Body of pancreas (tissue), 4 donors: ENCODE measurements around the gene TUBGCP6.

Source experiments
- CTCF ChIP-seq, 7 experiments: fragments of 450-650 bp in 4 of 7; fragments of 200-600 bp in 3 of 7; sonication (generic) in 3 of 7; IDR thresholded peaks; one replicate each; pipeline ENCODE4 v1.5.1; 2016 to 2019; ENCODE audit warnings: antibody characterized with exemption in 7 of 7
- POLR2A ChIP-seq, 3 donors: fragments of 450-650 bp; IDR thresholded peaks; one replicate each; pipeline ENCODE4 v1.6.1; 2016; ENCODE audit warnings: antibody characterized with exemption in 3 of 3, mild to moderate bottlenecking in 2 of 3

- TF ChIP-seq POLR2A (IDR thresholded peaks at IDR 0.05): no peak
- TF ChIP-seq CTCF (IDR thresholded peaks at IDR 0.05): no peak
Measured at GRCh38 chr22:50260434-50260800, 15.6 kb upstream of the TUBGCP6 start.
